Fibroblast of skin of right quadriceps (primary cell): ENCODE results near the gene PBRM1.
"Not testable (repeated sequence)": the region's sequence is repeated elsewhere in the genome, so short reads cannot be mapped to it uniquely, and the experiment has no call there.

Experiments used
- DNase-seq: peaks from one replicate; pipeline ENCODE4 v3.0.0-alpha.2; 2013

The PBRM1 gene

DNA sequence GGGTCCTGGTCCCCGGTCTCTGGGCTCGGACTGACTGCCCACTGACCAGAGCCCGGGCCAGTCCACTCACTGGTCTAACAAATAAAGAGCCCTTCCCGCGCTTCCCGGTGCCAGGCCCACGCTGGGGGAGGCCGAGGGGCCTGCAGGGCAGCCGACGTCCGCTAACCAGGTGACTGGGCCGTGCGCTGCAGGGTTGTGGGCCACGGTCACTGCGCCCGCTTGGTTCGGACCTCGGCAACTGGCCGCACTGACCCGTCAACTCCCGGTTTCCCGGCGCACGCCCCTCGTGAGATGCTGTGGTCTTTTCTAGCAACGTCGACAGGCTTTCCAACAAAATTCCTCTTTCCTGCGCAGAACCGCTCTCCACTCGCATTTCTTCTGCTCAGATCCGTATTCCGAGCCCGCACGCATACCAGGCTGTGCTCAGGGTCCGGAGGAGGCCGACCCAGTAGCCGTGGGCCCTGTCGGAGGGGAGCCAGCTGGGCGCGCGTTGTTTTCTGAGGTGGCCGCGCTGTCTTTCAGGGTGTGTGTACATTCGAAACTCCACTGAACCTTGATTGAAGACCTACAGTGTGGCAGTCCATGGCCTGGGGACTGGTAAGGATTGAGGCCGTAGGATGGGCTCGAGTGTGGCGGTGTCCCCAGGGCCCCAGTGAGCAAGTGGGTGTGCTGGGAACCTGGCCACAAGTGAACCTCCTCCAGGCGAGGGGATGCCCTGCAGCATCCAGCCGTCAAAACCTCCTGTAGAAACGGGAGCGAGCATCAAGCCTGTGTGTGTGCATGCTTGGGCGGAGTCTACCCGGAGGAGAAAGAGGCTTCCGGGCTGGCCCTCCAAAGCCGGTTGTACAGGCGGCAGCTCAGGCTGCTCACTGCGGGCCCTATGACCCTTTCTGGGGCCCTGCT, 151.2 kb downstream of the PBRM1 start:
- peak; percentile 56 for DNase-seq

- peak; percentile 84 for DNase-seq
These were observed 152.0 kb downstream of the PBRM1 start, which contains the start of gene NT5DC2 for GRCh38 chr3:52533623-52534280. Gene NT5DC2, minus strand, starts transcription at chr3:52533857. Its CDS starts 120 bp downstream, at chr3:52533737.

GRCh38 chr3:52532838-52533622, 152.7 kb downstream of the PBRM1 start:
- DNase-seq = peak; percentile 14

DNA sequence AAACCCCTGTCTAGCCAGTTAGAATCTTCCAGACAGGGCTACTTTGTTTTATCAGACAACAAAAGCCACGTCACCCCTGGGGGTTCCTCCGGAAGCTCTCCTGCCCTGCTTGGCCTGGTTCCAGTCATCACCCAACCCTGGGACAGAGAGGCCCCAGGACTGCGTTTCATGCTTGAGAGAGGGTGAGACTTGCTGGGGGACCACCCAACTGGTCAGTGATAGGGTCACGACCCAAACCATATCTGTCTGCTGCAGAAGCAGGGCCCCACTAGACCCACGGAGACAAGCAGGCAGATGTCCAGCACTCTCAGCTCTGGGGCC, 153.2 kb downstream of the PBRM1 start:
- peak; percentile 45 for DNase-seq

DNA sequence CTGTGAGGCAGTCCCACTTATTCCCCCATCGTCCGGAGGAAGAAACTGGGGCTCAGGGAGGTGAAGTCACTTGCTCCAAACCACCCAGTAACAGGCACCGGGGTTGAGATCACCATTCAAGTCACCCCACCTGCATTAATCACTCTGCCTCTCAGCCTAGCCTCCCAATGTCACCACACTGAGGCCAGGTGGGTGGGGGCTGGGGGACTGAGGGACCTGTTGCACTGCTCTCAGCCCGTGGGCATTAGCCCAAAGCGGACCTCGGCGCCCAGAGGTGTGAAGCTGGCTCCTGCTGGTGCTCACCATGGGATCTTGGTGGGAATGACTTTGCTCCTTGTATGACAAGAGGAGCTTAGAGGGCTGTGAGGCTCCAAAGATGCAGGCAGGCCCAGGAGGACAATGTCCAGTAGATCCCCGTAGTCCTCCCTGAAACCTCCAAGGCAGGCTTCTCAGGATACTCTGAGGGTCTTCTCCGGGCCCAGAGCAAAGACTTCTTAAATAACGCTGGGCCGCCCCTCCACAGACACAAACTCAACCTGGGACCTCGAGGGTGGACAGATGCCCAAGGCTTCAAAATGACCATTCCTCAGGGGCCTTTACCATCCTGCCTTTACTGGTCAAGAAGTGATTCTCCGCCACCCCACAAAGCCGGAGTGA, 153.7 kb downstream of the PBRM1 start:
- no peak for DNase-seq

DNA sequence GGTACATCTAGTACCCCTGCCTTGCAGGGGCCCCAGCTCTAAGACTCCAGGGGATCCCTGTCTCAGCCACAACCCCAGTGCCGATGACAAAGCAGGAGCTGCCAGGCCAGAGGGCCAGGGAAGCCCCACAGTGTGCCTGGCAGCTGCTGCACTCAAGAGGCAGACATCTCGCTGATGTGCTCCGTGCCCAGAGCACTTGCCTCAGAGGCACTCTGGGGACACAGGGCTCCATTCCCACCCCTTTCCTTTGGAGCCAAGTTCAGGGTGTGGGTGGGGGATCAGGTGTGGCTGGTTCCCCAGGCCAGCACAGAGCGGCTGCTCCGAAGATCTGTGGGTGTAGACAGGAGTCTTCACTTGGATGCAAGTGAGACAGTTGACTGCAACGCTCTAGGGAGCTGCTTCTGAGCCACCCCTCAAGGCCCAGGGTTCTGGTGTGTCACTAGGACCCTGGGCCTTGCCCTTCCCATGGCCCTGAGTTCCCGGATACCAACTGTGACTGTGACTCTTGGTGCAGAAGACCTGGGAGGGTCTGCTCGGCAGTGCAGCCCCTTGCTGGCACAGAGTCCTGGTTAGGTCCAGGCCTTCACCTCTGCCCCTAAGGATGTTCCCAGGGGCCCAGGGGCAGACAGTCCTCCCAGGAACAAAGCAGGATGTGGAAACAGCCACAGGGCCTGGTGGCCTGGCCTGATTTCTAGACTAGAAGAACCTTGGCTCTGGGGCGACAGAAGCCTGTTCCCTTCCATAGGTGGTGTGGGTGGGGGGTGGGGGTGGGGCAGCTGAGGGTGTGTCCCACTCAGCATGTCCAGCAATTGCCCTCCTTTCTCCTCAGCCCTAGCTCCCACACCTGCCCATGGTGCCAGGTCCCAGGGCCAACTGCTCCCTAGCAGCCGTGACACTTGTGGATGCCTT, 154.5 kb downstream of the PBRM1 start:
- no peak for DNase-seq

GRCh38 chr3:52529376-52530333, 156.1 kb downstream of the PBRM1 start:
- DNase-seq = no peak

DNA sequence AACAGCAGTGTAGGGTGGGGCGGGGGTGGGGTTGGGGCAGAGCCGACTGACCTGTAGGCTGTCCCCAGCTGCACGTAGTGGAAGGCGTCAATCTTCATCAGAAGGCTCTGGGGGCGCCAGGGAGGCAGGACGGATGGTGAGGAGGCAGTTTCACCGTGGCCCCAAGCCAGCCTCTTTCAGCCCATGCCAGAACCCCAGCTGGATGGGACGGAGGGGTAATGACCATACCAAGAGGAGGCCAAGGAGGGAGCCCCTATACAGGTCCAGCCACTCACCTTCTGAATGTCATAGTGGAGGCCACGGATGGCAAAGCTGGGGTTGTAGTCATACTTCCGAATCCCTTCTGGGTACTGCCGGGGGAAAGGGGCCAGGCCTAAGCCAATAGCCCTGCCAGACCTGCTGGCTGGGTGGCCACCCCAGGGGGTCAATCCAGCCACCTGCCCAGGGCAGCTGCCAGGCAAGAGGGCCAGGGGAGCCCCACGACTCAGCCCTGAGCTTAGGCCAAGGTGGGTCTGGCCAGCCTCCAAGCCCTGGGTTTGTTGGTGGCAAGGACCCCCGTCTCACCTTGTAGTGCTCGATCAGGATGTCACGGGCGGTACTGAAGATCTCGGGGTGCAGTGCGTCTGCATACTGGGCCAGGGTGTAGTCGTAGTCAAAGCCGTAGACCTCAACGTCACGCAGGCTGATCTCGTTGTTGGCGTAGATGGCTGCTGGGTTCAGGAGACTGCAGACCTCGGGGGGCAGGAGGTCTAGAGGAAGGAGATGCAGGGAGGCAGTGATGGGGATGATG, 156.9 kb downstream of the PBRM1 start:
- no peak for DNase-seq

DNA sequence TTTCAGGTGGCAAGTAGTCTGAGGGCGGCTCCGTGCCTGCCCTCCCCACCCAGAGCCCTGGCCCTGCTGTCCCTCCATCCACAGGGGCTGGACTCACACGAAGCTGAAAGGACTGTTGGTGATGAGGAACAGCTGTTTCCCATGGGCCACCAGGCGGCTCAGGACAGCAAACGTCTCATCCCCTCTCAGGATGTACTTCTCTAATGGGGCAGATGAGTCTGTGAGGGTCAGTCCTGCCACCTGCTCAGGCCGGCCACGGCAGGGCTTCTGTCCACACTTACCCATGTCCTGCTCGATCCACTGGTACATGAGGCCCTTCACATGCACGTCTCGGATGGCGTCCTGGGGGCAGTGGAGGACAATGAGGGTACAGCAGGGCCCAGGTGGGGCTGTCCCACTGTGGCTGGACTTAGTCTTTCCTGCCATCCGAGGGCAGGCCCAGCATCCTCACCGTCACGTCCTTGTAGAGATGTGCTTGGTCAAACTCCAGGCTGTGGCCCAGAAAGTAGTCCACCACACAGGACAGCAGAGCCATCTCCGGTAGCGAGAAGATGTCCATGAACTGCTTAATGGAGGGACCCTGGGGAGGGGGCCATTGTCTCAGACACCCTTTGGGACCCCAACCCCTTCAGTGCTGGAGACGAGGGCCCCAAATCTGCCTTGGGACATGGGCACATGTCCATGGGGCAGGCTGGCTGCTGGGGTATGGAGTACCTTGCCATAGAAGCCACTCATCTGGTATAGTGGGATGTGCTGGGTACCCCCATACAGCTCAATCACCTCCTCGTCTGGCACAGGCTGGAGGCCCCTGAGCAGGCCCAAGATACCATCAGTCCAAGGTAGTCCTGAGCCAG, 157.8 kb downstream of the PBRM1 start:
- DNase-seq = no peak

DNA sequence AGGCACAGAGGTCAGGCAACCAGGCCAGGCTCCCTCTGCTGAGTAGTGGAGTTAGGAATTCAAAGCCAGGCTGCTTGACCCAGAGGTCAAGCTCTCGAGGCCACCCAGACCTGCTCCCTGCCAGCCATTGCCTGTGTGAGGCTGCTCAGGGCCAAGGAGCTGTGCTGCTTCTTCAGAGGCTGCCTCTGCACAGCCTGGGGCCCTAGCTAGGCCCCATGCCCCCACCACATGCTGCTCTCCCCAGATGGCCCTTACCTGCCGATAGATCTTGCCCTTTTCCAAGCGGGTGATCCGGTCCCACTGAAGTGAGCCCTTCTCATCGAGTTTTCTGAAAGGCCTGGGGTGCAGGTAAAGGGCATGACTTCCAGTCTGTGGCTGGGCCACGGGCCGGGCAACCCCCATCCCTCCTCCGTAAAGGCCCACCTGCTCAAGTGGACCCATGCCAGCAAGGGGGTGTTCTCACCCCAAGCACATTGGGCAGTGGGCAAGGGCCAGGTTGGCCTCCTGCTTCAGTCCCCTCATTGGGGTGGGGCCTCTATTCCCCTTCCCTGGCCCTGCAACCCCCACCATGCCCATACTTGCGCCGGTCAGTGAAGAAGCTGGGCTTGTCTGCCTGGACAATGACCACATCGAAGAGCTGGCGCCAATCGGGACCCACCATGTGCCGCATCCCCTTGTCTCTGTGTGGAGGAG, 158.5 kb downstream of the PBRM1 start:
- DNase-seq = no peak

DNA sequence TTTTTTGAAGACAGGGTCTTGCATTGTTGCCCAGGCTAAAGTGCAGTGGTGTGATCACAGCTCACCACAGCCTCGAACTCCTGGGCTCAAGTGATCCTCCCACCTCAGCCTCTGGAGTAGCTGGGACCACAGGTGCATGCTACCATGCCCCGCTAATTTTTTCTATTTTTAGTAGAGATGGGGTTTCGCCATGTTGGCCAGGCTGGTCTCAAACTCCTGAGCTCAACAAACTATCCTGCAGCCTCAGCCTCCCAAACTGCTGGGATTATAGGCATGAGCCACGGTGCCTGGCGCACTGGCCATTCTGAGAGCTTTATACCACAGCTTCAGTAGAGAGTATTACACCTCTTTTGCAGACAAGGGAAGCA, 159.1 kb downstream of the PBRM1 start:
- DNase-seq = not testable (repeated sequence)

DNA sequence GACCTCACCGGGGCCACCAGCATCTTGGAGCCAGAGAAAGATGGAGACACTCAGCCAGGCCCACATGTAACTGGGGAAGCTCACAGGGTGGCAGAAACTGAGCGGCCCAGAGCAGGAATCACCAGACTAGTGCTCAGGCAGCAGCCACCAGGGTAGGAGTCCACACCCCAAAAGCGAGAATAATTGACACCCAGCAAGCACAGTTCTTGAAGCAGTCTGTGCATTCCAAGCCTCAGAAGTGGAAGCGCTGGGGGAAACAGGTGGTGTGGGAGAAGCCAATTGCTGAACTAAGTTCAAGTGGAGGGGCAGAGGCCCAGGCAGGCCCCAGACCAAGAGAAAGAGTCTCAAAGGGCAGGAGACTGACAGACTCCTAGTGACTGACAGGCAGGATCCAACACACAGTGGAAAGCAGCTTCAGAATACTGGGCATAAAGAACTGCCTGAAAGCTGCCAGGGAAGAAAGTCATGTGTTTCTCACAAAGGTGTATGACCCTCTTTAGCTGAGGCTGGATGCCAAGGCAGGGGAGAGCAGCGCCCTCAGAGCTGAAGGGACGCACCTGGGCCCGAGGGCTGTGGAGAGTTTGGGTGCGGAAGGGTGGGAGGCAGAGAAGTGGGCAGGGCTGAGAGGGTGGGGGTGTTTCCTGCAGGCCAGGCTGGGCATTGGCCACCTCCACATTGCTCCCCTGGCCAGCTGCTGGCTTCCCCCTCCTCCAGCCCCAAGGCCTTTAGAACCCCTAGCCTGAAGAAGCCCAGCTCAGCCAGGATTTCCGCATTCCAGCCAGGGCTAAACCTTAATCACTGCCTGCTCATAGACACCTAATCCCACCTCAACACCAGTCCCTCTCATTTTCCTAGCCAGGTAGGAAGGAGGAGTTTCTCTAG, 159.8 kb downstream of the PBRM1 start:
- no peak for DNase-seq

GRCh38 chr3:52524752-52525679, 160.7 kb downstream of the PBRM1 start:
- DNase-seq = no peak

DNA sequence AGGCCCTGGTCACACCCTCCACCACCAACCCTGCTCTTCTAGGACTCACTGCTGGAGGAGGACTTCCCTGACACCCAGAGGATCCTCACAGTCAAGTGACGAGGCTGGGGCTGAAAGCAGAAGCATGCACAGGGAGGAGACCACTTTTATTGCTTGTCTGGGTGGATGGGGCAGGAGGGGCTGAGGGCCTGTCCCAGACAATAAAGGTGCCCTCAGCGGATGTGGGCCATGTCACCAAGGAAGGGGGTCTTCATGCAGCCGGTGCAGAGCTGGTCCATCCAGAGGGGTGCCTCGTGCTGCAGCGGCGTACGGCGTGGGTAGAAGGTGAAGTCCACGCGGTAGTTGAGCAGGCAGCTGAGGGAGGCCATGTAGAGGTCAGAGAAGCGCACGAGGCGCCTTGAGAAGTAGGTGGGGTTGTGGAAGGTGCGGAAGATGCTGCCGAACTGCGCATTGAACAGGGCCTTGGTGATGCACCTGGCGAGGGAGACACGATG, 161.4 kb downstream of the PBRM1 start:
- no peak for DNase-seq

DNA sequence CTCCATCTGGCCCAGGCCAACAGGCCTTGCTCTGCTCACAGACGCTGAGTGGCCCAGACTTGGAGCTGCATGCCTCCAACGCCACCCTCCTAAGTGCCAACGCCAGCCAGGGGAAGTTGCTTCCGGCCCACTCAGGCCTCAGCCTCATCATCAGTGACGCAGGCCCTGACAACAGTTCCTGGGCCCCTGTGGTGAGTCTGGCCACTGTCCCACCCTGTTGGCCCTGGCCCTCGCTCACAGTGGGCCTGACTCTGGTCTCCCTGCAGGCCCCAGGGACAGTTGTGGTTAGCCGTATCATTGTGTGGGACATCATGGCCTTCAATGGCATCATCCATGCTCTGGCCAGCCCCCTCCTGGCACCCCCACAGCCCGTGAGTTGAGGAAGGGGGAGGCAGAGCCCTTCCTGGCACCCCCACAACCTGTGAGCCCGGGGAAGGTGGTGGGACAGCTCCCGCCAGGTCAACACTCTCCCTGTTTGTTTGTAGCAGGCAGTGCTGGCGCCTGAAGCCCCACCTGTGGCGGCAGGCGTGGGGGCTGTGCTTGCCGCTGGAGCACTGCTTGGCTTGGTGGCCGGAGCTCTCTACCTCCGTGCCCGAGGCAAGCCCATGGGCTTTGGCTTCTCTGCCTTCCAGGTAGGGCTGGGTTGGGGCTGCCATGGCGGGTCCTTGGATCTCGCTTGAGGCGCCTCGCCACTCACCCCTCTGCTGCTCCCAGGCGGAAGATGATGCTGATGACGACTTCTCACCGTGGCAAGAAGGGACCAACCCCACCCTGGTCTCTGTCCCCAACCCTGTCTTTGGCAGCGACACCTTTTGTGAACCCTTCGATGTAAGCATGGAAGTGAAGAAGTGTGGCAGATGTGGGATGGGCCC, 162.1 kb downstream of the PBRM1 start:
- no peak for DNase-seq
